CD1c-positive myeloid dendritic cell (primary cell): ENCODE data around the gene PDE10A.

Experiments used
- DNase-seq: peaks from one replicate; pipeline ENCODE4 v3.0.0-alpha.2; 2016; ENCODE audit errors: extremely low spot score

The PDE10A gene

DNA sequence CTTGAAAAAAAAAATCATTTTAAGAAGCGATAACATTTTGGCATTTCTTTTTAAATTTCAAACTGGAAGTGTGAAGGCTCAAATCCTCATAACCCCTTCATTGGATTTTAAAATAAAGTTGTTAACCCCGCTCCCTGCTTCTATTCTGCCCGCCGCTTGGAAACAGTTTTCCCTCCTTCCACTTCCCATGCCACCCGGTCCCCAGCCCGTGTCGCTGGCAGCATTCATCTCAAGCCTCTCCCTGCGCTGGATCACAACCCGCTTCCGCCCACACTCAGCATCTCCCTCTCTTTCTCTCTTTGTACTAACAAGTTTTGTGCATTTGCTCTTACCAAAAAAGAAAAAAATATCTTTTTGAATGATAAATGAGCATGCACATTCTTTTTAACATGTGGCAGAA, 15.4 kb upstream of the PDE10A start:
- no peak for DNase-seq

DNA sequence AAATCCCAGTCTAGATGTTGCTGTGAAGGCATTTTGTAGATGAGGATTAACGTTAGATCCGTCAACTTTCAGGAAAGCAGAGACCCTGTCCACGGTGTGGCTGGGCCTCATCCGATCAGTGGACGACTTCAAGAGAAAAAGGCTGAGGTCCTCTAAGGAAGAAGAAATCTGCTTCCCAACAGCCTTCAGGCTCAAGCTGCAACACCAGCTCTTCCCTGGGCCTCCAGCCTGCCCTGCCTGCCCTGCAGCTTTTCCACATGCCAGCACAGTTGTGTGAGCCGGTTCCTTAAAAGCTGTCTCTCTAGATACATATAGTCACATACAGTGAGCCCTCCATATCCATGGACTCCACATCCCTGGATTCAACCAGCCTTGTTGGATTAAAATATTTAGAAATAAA, 14.1 kb upstream of the PDE10A start:
- DNase-seq, result no peak

DNA sequence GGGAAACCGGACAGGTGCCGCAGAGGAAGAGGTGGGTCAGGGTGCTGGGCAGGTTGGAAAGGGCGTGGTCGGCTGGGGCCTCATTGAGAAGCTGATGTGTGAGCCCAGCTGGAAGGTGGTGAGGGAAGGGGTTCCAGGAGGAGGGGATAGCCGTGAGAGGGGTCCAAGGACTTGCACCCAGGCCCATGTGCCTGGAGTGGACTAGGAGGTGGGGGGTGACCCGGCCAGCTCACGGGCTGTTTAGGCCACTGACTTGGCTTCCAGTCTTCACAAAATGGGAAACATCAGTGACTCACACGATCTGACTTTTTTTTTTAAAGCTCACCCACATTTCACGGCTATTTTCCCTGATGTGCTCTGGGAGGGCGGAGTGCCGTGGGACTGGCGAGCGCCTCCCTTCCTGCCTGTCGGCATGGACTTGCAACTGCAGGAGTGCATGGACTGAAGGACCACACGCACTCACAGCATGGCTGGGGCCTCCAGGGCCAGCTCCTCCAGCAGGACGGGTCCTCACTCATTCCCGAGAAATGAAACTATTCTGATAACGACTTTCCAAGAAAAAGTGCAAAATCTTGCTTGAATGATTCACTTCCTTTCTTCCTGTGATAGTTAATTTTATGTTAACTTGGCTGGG, 13.5 kb upstream of the PDE10A start:
- no peak for DNase-seq

- no peak for DNase-seq
Measured at GRCh38 chr6:165675120-165675519, 12.1 kb upstream of the PDE10A start.

DNA sequence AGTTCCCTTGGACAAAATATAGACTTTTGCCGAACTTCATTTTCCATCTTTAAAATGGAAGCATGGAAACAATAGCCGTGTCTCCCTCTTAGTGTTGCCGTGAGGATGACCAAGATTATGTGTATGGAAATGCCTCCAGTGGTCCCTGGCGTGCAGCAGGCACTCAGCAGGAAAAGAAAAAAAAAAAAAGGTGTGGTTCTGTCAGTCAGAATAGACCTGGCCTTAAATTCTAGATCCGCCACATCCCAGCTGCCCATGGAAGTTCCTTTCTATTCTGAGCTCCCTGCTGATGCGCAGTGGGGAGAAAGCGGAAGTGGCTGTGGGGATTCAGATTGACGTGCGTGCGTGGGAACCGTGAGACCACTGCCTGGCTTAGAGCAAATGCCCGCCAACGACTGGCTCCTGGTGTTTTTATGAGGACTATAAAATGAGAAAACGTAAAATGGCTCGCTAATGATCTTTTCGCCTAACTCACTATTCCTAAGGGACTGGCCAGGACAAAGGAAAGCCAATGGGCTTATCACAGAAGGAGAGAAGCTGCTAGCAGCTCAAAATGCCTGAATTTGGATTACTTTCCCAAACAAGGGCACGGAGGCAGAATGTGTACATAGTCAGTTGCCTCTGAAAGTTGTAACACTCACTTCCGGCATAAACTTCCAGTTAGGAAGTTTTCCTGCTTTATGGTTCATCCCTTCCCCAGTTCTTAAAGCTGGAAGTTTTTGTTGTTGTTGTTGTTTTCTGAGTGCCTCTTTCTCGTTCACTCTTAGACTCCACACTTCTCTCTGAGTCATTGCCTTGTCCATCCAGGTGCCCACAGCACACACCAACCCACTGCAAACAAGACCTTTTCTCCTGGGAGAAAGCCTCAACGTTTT, 11.4 kb upstream of the PDE10A start:
- no peak for DNase-seq

DNA sequence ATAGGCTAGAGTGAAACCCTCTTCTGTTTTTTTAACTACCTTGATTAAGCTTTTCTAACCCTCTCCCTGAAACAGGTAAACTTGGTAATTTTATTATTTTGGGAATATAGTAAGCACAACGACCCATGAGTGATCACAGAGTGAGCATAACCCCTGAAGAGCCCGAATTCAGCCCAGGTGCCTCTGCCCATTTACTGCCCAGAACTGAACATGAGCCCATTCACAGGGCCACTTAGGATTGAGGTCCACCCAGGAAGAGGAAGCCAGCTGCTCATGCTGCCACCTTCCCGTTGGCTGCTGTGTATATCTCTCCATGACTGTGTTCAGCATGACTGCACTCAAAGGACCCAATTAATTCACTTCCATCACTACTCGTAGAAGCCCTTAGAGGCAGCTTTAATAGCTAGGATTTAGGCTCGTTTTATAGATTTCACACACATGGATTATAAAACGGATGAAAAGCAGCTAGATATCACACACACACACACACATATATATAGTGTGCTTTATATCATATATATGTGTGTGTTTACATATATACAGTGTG, 8.3 kb upstream of the PDE10A start:
- no peak for DNase-seq

DNA sequence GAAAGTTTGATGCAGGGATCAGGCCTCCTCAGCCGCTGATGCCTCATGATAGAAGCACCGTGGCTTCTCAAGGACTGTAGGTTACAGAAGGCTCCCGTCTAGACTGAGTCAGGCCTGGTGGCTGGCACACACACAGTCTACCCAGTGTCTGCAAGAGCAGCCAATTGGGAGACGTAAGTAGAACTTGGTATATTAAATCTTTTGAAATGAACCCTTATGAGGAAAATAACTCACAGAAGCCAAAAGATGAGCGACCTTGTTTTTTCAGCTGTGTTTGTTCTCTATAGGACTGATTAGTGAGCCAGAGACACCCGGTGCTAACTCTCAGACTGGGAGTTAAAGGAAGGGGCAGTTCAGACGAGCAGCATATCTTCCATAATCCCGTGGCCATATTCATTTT, 5.9 kb upstream of the PDE10A start:
- DNase-seq, result no peak

DNA sequence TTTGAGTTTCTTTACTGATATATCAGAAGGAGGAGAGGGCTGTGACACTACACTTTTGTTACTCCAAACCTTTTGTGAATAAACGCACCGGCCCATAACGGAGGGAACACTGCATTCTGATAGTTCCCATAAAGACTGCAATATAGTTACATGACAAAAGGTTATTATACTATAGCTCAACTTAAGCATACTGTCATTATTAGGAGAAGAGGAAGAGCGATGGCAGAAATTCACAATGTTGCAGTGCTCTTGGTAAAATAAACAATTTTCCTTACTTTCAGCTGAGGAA, 2.3 kb upstream of the PDE10A start:
- DNase-seq, result no peak

- no peak for DNase-seq
Measured at GRCh38 chr6:165664559-165665383, 1.7 kb upstream of the PDE10A start.

DNA sequence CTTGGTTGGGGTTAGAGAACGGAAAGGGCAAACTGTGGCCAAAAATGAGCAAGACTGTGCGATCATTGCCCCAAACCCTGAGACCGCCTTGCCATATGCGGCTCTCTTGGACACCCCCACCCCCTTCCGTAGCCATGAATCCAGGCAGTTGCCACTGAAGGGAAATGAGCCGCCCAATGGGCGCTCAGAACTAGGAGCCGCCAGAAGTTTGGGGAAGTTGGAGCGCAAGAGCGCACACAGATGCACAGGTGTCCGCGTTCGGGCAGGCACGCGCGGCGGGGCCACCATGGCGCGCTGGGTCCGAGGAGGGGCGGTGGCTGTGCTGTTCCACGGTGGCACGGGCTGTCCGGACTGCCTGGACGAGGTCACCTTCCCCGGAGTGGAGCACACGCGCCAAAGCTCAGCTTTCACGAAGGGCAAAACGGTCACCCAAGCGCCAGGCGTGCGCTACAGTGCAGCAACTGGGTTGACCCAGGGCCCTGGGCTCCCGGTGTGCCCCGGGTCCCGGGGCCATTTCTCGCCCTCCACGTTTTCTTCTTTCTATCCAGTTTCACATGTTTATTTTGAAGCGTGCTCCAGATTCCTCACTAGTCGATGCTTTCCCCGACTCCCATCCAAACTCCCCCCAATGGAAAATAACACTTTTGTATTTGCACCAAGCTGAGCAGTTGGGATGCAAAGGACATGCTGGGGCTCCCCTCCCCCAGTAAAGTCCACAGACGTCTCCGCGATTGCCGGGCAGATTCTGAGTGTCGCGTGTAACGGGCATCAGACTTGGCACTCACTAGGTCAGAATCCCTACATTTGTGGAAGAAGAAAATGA, 906 bp upstream of the PDE10A start:
- DNase-seq, result no peak

GRCh38 chr6:165663377-165663735, 315 bp upstream of the PDE10A start:
- DNase-seq, result no peak

GRCh38 chr6:165662041-165662748, 846 bp downstream of the PDE10A start:
- DNase-seq, result no peak

DNA sequence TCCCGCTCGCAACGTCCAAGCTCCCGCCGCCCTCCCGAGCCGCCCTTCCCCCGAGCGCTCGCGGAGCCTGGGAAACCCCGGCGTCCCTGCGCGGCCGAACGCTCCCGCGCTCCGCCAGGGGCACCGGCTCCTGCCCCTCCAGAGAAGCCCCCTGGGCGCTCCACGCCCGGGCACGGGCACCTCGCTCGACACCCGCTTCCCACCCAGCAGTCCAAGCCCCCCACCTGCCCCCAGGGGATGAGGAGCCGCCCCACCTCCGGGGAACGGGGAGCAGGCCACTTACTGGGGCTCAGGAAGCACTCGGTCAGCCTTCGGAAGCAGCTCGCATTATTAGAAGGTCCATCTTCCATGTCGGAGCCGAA, 1.4 kb downstream of the PDE10A start:
- no peak for DNase-seq

DNA sequence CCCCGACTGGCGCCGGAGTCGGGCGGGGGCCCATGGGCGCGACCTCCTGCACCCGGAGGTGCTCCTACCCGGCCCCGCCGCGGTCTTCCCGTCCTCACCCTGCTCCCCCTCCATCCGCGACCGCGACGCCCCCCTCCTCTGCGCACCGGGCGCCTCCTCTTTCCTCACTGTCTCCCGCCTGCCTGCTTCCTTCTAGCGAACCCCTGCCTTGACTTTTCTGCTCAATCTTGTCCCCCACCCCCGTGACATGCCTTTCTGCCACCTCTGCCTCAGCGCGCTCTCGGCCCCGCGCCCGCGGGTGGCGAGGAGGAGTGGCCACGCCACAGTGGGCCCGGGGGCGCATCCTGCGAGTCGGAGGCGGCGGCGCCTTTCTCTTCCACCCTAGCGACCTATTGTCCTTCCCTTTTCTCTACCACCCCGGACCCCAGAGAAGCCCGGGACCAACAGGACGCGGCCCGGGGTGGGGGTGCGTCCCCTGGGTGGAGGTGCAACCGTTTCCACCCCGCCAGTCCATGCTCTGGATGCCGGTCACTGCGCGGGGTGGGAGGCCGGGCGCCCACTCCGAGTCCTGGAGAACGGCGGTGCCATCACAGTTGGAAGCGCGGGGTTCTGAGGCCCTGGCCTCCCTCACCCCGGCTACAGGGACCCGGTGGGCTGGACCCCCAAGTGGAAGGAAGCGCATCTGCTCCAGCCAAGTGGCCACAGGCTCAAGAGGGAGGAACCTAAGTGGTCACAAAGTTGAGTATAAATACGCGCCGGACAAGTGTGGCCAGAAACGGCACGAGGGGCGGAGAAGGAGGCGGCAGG, 2.0 kb downstream of the PDE10A start:
- no peak for DNase-seq

- DNase-seq, result no peak
Measured at GRCh38 chr6:165659945-165660856, 2.8 kb downstream of the PDE10A start.

DNA sequence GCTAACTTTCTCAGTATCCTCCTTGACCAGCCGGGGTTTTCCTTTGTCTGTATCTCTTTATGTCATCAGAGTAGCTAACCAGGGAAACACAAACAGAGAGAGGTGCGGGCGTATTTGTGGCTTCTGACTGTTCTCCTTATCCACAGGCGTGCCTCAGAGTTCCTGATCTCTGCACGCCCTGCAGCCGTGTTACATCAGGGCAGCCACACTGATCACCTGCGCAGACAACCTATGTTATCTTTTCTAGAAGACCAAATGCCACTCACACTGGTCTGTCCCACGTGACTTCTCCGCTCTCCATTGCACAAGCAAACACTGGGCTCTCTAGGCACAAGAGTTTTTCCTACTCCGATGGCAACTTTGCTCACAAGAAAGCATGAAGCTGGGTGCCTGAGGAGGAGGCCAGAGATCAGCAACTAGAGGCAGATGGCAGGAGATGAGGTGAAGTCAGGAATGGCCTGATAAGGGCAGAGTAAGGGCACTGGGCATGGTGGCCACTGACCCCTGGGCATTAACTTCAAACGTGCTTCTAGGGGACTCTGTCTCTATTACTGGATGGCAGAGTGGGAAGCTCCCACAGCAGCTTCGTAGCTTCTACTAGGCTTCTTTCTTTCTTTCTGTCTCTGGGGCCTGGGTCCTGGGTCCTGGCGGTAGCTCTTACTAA, 4.5 kb downstream of the PDE10A start:
- no peak for DNase-seq

DNA sequence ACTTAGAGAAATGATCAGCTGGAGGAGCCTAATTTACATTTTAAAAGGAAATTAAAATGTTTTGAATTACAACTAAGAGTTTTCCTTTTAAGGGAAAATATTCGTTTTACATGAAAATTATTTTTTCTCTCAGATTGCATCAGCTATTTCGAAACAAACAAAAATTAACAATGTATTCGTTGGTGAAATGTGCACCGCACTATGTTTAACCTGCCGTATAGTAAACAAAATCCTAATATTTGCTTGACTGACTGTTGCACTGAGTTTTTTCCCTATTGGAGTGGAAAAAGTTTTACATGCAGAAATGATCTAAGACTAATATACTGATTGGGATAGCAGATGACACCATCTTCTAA, 5.7 kb downstream of the PDE10A start:
- no peak for DNase-seq

DNA sequence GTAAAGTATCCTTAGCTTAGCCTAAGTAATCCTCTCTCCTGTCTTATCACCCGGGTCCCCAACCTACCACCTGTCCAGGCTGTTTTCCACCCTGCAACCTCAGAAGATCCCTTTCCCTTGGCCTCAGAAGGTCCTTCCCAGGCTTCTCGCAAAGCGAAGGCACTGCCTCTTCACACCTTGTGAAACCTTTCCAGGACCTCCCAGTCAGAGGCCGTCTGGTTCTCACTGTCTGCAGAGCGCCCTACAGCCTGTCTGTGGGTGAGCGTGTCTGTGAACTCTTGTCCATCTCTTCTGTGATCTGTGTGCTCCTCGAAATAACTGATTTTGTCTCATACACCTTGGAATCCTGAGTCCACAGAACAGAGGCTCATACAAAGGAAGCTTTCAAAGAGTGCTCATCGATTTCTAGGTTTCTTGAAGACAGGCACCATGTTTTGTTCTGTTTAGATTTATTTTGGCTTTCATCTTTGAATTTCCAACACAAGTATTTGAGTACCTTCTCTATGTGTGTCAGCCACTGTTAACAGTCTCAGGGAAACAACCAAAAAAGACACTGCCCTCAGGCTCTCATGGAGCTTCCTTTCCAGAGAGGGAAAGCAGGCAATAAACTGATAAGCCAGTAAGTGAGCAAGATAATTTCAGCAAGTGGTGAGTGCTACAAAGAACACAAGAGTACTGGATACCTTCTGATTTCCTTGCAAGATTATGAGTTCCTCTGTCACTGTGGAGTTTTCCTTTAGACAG, 6.3 kb downstream of the PDE10A start:
- no peak for DNase-seq
